Ovary (tissue), 3 donors: Measurements from ENCODE around the gene ST6GALNAC3.

Experiments used
- CTCF ChIP-seq, 3 donors: fragments of 450-650 bp in 2 of 3; fragments of 200-600 bp in 1 of 3; IDR thresholded peaks; one replicate each; pipeline versions ENCODE4 v1.5.1 to v1.8.0; 2016 to 2022; ENCODE audit warnings: antibody characterized with exemption in 3 of 3, mild to moderate bottlenecking in 1 of 3
- EP300 ChIP-seq: sonication (generic); formaldehyde crosslinking; IDR thresholded peaks from one replicate; pipeline ENCODE4 v1.6.1; 2017; ENCODE audit warnings: antibody characterized with exemption
- POLR2A ChIP-seq: fragments of 450-650 bp; IDR thresholded peaks from one replicate; pipeline ENCODE4 v1.6.1; 2017; ENCODE audit warnings: antibody characterized with exemption, mild to moderate bottlenecking, moderate library complexity
- donor health status: DM: no; HTN: no; CAD: no.

GRCh38 chr1:76625886-76626678, 551.5 kb downstream of the ST6GALNAC3 start:
- no peak for TF ChIP-seq POLR2A
- no peak for TF ChIP-seq CTCF (IDR thresholded peaks at IDR 0.05)
- TF ChIP-seq EP300: no peak
